ENCODE results near the gene ATF5.
A peak's percentile ranks its signal among the peaks of the same experiment; 100 is the strongest.

ATF5 gene

DNA sequence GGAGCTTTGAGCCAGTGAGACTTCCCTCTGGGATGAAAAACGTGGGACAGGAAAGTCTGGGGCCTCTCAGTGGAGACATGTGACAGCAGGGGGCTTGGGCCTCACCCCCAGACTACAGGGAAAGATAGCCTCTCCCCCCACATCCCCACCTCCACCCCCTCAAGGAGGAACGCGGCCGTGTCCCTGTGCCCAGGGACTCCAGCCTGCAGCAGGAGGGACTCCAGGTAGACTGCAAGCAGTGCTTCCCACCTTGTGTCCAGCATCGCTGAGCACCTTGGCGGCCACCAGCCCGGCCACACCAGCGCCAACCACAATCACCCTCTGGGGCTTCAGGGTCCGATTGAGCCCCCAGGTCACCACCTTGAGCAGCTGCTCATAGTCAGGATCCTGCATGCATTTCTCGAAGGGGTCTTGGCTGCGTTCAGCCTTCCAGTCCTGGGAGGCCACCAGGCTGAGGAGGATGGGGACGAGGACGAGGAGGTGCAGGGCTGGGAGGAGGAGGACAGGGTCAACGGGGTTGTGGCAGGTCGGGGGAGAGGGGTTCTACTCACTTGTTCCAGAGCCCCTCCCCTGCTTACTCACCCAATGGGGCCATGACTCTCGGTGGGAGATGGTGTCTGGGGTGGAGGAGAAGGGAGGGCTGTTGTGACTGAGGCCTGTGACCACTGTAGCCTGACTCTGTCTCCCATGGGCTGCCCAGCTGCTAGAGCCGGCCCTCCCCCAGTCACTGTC is 33.3 kb upstream of the ATF5 start:
- peak; percentile 79 for DNase-seq

DNA sequence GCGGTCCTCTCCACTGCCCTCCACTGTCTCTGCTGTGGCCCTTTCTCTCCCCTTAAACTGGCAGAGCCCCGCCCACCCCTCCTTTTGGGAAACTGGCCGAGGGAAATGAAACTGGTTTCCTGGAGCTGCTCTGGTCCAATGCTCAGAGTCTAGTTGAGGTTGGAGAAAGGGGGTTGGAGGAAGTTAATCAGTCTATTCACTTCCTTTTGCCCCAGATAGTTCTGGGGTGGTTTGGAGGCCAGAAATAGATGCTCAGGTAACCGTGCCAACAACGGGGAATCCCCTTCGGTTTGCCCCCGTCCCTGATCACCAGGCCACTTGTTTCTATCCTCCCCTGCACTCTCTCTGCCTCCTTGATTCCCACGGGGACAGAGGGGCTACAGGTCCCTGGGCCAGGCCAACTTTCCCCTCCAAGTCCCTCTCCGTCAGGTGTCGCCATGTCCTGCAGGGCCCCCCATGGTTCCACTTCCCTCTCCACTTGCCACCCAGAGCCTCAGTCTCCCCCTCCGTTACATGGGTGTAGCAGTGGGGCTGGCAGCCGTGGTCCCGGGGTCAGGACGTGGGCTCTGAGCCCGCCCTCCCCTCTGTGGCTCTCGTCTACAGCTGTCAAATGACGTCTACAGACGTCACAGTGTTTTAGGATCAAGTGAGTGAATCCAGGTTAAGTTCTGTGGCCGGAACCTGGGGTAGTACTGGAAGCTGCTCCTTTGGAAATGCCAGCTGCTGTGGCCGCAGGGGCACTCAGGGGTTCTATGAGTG is 32.0 kb upstream of the ATF5 start, which contains the start of gene IL4I1:
TSS of gene IL4I1 (minus strand) at position 25 of the 759 bp plus-strand sequence. CDS start 727 bp downstream, outside the sequence.
- peak; percentile 90 for DNase-seq

DNA sequence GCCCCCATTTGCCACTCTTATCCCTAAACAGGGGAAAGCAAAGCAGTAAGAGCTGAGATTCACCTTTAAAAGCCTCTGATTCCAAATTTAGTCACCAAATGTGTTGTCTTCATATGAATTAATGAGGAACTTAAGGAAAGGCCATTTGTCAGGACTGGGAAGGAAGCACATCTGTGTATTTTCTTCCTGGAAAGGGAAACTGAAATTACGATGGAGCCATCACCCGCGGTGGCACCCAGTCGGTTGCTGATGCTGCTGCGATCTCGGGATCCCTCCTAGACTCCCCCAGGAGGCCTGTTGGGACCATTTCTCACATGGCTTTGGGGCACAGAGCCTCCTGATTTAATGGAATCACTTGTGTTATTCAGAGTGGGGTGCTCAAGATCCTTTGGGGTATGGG is 24.9 kb upstream of the ATF5 start:
- DNase-seq, result no peak

DNA sequence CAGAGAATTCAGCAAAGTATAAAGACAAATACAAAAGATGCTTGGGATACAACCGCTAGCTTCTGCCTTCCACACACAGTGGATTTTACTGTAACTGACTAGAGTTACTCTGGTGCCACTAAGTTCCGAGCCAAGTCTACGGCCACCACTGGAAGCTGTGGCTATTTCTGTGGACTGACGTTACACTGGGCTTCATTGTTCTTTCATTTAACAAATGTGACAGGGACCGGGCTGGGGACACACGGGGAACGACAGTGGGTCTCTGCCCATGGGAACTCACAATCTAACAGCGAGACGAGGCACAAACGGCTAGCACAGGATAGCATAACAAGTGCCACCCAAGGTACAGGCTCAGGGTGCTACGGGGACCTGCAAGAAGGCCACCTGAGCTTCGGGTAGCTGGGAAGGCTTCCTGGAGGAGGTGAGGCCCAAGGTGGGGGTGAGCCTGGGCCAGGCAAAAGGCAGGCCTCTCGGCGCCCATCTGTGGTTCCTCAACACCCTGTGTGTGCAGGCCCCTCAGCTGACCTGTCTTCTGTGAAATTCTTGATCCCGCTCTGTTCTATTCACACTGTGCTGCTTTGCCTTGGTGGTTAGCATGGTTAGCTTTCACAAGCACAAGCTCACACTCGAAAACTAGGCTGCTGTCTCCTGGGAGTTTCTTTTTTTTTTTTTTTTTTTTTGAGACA is 22.0 kb upstream of the ATF5 start:
- no peak for DNase-seq

DNA sequence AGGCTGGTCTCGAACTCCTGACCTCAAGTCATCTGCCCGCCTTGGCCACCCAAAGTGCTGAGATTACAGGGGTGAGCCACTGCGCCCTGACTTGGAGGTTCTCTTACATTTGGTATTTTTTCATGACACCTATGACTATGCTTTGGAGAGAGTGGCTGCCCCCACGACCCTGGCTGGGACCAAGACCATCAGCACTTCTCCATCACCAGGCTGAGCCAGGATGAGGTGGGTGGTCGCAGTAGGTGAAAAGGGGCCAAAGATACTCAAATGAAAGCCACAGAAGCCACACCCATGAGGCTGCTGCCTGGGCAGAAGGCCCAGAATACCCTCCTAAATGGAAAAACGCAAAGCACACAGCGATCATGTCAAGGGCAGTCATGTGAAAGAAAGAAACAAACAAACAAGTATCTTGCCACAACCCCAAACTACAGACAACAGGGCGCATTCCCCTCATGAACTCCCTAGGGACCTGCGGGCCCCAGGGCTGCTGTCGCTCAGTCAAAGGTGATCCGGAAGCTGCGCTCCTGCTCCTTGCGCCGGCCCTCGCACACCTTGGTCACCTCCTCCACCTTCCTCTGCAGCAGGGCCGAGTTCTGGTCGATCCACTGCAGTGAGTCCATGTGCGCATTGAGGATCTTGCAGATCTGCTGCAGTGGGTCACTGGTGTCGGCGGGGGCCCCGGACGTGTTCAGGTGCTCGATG is 21.1 kb upstream of the ATF5 start:
- DNase-seq, result no peak

DNA sequence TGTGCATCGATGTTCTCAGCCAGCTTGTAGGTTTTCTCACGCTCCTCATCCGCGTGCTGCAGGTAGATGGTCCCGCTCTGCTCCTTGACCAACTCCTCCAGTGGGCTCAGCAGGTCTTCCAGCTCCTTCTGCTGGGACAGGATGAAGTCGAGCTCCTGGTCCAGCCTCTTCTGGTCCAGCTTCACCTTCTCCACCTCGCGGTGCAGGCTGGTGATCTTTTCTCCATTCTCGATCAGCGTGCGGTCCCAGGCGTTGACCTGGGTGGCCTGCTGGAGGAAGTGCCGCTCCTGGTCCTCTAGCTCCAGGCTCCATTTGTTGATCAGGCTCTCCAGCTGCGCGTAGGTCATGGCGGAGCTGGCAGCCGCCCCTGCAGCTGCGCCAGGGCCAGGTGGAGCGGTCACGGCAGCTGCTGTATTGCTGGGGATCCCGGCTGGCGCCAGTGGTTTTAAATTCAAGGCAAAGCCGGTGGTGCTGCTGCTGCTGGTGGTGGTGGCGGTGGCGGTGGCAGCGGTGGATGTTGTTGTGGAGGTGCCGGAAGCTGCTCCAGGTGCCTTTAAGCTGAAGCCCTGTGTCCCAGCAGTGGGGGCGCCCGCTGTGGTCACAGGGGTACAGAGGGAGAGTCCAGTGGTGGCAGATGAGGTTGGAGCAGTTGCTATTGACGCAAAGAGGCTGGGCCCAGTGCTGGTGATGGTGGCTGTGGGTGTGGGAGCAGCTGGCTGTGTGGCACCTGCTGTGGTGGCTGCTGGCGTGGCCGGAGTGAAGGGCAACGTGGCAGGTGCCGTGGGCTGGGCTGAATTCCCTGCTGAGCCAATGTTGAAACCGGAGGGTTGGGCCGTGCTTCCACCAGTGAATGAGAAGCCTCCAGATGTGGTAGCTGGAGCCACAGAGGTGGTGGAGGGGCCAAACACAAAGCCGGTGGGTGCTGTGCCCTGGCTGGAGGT is 20.3 kb upstream of the ATF5 start:
- DNase-seq, result no peak

DNA sequence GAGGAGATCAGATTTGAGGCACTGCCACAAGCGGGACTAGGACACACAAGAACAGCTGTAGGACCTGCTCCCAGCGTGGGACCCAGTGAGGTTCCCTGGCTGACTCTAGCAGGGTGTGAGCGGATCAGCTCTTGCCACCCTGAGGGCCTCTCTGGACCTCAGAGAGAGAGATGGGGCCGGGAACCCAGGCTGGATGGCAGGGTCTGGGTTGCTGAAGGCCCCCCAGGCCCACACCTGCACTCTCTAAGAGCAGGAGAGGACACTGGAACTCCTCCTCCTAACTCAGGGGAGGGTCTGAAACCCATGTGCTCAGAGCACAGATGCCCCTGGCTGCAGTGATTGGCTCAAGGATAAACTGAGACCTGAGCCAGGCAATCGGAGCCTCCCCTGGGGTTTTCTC is 18.8 kb upstream of the ATF5 start:
- no peak for DNase-seq

DNA sequence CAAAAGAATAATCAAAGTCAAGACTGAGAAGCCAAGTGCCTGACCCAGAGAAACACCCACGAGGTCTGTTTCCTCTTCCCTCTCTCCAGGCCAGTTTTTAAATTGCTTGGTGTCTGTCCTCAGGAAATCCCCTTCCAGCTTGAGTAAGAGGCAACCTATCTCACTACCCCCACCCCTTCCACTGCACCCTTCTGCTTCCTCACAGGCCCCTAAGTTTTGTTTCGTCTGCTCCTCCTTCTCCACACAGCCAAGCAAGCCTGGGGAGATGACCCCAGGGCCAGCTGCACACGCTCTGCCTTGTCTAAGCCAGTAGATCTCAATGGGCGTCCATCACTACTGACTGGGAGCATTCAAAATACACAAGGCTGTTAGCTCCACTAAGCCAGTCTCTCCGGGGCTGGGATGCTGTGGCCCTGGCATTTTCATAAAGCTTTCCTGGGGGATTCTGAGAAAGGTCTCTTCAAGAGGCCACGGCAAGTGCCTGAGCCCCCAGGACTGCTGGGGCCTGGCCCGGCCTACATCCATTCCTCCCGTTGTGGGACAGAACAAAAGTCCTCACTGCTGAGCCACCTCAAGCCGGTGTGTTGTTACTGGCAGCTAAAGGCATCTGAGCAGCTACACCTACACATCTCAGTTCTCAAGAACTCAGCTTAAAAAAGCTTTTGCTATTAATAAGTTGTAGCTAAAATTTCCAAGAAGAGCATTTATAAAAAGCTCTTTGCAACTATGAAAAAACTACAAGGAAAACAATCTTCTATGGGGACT is 17.4 kb upstream of the ATF5 start:
- DNase-seq, result no peak

DNA sequence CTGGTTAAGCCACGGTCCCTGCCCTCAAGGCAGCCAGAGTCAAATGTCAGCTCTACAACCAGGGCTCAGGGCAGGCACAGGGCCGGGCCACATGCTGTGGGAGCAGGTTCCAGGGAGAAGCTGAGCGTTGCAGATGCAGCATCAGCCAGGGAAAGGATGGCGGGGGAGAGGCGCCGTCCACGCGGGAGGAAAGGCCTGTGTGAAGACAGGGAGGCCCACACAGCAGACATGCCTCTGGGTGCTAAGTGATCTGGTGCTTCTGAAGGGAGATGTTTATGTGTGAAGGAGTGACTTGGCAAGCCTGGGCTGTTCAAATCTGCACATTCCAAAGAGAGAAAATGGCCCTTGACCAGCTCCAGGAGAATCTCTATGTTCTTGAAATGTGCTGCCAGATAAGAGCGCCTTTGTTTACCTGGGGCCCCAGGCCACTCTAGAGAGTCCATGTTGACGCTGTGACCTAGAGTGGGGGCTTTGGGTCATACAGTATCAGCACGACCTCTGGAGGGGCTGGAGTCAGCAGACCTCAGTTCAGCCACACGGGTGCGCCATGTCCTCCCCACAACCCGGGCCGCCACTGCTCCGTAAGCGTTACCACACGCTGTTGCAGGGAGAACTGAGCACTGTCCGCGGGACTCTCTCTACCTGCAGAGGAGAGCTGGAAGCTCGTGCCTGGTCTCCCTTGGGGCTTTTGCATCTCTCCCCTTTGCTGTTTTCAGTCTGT is 15.9 kb upstream of the ATF5 start:
- DNase-seq, result no peak

DNA sequence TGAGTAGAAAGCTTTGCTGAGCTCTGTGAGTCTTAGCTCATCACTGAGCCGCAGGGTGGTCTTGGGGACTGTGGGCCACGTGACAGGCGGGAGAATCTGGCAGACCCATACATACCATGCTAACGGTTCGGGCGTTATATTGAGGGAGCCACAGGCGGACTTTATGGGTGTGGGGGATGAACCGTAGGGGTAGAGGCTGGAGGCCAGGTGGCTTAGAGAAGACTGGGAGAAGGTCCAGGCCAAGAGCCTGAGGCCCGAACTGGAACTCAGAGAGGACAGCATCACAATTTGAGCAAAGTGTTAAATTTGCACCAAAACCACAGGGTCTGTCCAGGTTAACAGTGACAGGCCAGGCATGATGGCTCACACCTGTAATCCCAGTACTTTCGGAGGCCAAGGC is 15.3 kb upstream of the ATF5 start:
- no peak for DNase-seq

DNA sequence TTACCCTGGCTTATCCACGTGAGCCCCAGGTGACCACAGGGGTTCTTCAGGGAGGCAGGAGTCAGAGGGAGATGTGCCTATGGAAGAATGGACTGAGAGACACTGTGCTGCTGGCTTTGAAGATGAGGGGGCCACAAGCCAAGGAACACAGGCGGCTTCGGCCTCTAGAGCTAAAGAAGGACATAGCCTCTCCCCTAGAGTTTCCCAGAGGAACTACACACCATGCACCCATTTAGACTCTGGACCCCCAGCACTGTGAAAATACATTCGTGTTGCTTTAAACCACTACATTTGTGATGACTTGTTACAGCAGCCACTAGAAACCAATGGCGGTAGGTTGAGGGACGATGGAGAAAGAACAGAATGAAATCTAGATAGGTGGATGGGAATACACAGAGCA is 13.7 kb upstream of the ATF5 start:
- DNase-seq, result no peak

DNA sequence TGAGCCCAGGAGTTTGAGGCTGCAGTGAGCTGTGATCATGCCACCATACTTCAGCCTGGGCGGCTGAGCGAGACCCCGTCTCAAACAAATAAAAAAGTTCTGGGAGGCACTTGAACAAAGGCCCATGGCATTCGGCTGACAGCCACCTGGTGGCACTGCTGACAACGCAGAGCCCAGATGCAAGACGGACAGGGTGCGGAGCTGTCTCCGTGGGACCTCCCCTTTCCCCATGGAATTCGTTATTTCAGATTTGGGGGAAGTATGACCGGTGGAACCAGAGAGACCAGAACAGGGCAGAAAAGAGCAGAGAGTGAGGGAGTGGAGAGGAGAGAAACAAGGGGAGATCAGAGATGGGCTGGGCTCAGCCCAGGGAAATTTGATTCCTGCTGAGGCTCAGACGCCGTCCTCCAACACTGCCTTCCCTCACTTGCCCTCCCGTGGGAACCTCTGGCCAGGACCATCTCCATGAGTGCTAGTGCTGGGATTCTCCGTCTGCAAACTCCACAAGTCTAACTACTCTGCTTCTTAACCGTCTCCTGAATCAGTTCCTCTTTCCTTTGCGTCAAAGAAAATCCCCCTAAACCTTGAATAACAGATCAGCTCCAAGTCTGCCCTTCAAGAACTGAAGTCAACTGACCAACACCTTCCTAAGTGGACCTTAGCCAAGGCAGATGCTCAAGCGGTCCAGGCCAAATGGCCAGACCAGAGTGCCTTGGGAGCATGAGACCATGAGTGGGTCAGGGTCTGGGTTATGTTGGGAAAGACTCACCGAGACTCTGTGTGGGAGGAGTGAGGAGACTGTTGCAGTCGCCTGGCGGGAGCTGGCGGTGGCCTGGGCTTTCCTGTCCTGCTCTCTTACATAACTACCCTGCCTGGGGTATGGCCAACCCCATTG is 11.9 kb upstream of the ATF5 start:
- DNase-seq, result no peak

DNA sequence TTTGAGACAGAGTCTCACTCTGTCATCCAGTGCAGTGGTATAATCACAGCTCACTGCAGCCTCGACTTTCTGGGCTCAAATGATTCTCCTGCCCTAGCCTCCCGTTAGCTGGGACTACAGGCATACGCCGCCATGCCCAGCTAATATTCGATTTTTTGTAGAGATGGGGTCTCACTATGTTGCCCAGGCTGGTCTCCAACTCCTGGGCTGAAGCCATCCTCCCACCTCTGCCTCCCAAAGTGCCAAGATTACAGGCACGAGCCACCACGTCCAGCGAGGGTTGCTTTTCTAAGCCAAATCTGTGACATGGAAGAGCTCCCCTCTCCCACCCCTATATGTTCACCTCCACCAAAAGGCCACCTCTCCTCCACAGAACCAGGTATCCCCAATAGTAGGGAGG is 10.9 kb upstream of the ATF5 start:
- no peak for DNase-seq

DNA sequence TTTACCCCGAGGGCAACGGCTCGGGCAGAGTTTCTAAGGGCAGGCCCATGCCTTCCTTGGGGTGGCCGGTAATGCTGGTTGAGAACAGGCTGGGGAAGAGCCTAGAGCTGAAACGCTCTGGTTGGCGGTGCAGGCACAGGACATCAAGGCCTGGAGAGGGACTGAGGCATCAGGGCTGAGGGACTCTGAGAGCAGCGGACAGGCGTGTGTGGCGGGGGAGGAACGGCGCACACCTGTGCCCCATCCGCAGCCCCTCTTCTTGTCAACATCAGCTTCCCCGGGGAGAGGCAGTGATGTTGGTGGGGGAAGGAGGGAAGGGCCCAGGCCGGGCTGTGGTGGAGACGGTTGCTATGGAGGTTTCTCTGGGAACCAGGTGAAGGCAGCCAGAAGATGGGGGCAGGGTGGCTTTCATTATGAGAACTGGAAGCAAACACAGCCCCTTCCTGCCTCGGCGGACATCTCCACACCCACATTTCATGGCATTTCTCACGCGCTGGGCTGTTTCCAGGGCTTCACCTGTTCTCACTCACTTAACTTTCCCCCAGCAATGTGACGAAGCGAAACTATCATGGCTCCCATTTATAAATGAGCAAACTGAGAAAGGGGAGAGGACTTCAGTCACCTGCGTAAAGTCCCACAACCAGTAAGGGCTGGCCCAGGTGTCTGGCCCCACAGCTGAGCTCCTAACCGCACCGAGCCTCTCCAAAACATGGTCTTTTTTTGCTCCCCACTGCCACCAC is 8.2 kb upstream of the ATF5 start:
- DNase-seq, result no peak

DNA sequence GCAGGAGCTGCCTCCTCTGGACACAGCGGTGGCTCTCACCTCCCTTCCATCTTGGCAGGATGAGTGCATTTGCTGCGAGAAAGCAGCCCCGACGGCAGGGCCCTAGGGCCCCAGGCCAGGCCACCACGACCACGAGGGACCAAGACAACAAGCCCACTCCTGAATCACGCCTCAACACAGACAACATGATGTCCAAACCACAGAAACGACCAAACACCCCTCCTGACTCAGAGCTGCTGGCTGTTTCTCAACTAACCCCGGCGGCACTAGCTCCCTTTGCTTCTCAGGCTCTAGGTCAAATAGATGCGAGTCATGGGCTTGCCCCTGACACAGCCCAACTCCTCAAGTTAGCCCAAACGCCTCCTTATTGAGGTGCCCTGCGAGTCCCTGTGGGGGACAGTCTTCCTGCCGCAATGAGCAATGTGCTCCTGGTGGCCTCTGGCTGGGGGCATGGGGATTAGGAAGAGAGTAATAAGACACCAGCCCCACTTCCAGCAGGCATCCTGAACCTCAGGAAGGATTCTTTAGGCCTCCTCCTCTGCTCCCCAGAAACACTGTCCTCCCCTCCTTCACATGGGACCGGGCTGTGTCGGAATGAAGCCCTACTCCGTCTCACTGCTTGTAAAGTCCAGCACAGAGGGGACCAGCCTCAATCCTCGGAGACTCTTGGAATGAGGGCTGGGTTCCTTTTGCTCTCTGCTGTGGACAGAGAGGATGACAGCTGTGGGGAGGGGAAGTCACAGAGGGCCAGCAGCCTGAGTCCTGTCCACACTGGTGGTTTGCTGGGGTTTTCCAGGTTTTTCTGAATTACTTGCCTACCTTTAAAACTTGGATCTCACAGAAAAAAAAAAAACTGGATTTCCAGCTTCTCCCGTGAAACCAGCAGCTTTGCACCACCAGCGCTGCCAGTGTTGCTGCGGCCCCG is 6.9 kb upstream of the ATF5 start:
- DNase-seq, result no peak

DNA sequence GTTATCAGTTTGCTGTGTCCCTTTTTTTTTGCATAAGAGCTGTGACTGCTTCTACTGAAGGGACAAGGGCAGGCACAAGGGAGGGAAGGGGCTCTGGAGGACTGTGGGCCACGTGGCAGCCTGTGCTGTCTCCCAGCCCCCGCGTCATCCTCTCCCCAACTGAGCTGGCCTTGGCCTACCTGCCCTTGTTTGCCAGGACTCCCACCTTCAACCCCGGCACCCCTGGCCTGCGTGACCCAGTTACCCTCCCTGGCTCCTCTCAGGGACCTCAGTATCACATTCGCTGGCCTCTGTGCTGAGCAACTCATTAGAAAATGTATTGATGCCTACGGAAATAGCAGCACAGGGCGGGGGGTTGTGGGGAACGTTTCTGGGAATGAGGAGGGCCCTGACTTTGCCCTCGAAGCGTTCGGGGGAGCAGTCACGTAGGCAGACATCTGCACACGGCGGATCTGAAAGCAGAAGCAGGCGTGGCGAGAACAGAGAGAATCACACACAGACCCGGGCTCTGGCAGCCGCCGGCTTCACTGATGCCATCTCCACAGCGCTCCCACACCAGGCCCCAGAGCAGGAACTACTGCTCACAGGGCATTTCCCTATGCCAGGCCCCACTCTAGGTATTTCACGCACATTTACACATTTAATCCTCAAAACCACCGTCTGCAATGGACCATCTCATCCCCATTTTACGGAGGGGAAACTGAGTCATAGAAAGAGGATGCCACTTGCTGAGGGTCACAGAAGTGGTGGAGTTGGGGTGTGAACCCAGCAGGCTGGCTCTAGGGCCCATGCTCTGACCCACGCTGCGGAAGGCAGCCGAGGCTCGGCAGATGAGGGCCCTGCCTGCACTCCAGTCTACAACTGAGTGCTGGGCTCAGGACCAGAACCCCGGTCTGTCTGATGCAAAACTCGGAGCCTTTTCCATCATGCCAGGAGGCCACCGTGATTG is 5.7 kb upstream of the ATF5 start:
- DNase-seq, result no peak

Data from activated effector memory CD4-positive, alpha-beta T cell treated with anti-CD3 and anti-CD28 coated beads, Interleukin-2, amount 50 U/mL, for 16 hours (primary cell).